Measurements from ENCODE around the gene FSCN2. TPM values are rescaled to one million over a fixed set of nuclear protein-coding genes. Genes with fewer than 3 reads are reported as not detected.

Gene FSCN2
- total and polyA plus RNA-seq, 9 donors = 1.7 to 4.8 (median 2.6) TPM

DNA sequence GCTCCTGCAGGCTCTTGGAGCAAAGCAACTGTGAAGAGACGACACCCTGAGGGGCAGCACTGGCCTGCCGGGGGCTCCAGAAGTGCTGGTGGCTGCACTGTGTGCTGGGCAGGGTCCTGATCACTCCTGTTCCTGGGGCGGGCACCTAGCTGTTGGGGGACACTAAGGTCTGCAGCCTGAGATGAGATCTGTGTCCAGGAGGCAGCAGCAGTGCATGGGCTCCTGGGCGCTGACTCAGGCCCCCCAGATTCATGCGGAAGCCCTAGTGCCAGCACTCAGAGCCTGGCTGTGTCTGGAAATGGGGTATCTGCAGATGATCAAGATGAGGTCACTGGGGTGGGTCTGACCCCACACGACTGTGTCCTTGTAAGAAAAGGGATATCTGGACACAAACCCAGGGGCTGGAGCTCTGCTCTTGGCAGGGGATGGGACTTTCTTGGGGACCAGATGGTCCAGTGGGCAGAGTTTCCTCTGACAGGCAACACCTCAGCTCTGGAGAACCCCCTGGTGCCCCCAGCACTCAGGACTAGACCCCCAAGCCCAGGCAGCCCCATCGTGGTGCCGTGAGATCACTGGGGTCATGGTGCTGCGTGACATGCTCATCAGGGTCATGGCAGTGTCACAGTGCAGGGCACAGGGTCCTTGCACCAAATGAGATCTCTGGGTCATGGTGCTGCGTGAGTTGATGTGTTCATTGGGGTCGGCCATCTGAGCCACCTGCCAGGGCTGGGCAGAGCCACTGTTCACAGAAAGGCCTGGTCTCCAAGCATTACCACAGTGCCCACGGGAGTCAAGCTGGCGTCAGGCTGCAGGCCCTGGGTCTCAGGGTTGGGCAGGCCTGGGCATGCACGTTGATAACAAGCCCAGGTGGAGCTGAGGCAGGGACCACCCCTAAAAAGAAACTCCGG is 14.5 kb downstream of the FSCN2 start:
- Histone ChIP-seq H3K4me1 (ENCODE audit: control insufficient read depth, insufficient read depth, low read length) (peaks cover 13% of the 10 kb centered on the region), H3K27ac (ENCODE audit: low read length) (no peak overlapping the region)
- 88% methylated on average over 14 of the region's 15 CpGs for WGBS (ENCODE audit: insufficient coverage)

DNA sequence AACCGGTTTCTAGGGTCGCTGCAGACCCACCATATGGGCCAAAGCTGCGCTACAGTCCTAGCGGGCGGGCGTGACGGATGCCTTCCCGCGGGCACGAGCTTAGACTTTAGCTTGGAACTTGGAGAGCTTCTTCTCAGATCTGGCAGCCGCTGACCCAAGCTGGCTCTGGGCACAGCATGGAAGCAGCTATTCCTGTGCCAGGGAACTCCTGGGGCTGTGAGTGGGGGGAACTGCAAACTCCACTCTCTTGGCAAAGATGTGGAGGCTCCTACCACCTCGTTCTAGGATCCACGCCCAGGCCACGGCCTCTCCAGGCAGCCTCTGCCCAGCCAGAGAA is 15.1 kb downstream of the FSCN2 start:
- 91% methylated on average over 11 of the region's 14 CpGs for WGBS (ENCODE audit: insufficient coverage)
- DNase-seq = no peak

More for the DNA sequence above, 14.5 kb downstream of the FSCN2 start:
- Histone ChIP-seq H3K4me3 (ENCODE audit: low read length) (no peak overlapping the region), H3K27me3 (ENCODE audit: control insufficient read depth, insufficient read depth, low read length) (peaks cover 3% of the 10 kb centered on the region), H3K9me3 (replicated peaks; ENCODE audit: control insufficient read depth, low read depth, low read length) (no peaks in the 10 kb centered on the region), H3K36me3 (ENCODE audit: control insufficient read depth, insufficient read depth, low read length) (peaks cover 85% of the 10 kb centered on the region)
- DNase-seq = no peak

DNA sequence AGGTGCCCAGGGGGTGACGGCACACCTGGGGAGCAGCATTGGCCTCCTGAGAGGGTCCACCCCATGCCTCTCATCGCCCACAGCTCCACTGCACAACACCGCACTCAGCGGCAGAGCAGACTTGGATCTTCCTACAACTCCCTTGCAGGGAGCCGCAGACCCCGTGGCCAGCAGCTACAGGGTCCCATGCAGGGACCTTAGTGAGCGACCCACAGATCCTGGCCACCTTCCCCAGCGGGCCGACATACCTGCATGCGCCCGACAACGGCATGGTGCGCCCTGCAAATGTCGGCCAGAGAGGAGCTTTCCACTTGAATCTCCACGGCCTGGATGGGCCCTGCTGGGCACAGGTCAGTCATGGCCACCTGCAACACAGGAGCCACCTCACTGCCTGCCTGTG is 15.6 kb downstream of the FSCN2 start:
- H3K4me1 ChIP-seq (ENCODE audit: control insufficient read depth, insufficient read depth, low read length) = peaks cover 2% of the 10 kb centered on the region
- no peak for DNase-seq
- H3K4me3 ChIP-seq (ENCODE audit: low read length) = no peak overlapping the region
- no peaks in the 10 kb centered on the region for H3K27me3 ChIP-seq (ENCODE audit: control insufficient read depth, insufficient read depth, low read length)
- WGBS (ENCODE audit: insufficient coverage) = 98% methylated on average over 13 of the region's 15 CpGs
- no peaks in the 10 kb centered on the region for H3K9me3 ChIP-seq (replicated peaks; ENCODE audit: control insufficient read depth, low read depth, low read length)
- no peak overlapping the region for H3K27ac ChIP-seq (ENCODE audit: low read length)
- peaks cover 94% of the 10 kb centered on the region for H3K36me3 ChIP-seq (ENCODE audit: control insufficient read depth, insufficient read depth, low read length)

More for the DNA sequence above, 15.1 kb downstream of the FSCN2 start:
- no peak overlapping the region for H3K27ac ChIP-seq (ENCODE audit: low read length)
- H3K9me3 ChIP-seq (replicated peaks; ENCODE audit: control insufficient read depth, low read depth, low read length) = no peaks in the 10 kb centered on the region
- H3K36me3 ChIP-seq (ENCODE audit: control insufficient read depth, insufficient read depth, low read length) = peaks cover 91% of the 10 kb centered on the region
- H3K27me3 ChIP-seq (ENCODE audit: control insufficient read depth, insufficient read depth, low read length) = no peaks in the 10 kb centered on the region
- H3K4me3 ChIP-seq (ENCODE audit: low read length) = no peak overlapping the region
- H3K4me1 ChIP-seq (ENCODE audit: control insufficient read depth, insufficient read depth, low read length) = peaks cover 7% of the 10 kb centered on the region

DNA sequence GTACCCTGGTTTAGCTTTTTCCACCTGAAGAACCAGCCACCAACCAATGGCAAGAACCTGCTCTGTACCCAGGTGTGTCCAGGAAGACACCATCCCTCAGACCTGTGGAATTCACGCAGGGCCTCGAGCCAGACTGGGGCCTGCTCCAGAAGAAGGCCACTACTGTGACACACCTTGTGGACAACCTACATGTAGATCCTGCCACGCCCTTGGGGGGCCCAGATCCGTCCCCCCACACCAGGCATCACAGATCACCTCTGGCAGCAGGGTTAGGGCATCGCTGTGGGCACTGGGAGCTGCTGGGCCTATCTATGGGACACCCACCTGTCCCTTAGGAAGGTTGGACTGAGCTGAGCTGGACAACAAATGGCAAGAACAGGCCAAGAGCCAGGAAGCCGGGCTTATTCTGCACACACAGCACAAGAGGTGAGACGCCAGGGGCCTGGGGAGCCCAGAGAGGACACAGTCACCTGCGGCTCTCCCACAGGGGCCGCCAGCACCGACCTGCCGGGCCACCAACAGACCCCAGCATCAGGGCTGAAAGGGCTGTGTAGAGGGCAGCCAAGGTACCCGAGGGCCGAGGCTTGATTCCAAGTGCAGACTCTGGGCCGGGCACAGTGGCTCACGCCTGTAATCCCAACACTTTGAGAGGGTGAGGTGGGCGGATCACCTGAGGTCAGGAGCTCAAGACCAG is 16.3 kb downstream of the FSCN2 start:
- no peaks in the 10 kb centered on the region for H3K4me1 ChIP-seq (ENCODE audit: control insufficient read depth, insufficient read depth, low read length)

DNA sequence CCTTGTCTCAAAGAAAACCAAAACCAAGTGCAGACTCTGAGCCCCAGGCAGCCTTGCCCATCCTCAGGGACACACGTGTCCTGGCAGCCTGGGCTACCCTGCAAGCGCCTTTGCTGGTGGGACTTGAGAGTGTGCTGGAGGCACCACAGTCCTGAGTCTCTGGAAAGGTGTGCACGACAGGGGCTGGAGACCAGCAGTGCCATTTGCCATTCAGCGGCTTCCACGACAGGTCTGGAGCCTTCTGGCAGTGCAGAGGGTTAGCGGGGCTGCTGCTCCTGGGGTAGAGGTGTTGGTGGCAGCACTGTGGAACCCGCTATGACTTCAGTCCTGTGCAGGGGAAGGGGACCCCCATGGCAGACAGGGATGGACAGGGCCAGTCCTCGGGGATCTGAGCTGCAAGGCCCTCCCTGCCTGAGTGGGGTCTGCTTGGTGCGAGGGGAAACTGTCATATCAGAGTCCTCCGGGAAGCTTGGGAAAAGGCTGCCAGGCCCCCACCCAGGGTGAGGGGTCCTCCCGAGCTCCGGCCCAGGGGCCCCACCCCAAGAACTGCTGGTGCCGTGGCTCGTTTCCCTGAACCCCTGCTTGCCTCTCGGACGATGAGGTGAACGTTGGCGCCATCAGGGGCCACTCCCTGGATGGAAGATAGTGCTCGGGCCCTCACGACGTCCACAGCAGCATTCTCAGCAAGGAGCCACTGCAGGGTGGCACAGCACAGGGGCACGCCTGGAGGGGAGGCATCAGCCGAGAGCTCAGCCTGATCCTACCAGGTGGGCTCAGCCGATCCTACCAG is 17.2 kb downstream of the FSCN2 start:
- Histone ChIP-seq H3K36me3 (ENCODE audit: control insufficient read depth, insufficient read depth, low read length) (peaks cover 94% of the 10 kb centered on the region), H3K9me3 (replicated peaks; ENCODE audit: control insufficient read depth, low read depth, low read length) (no peaks in the 10 kb centered on the region), H3K27me3 (ENCODE audit: control insufficient read depth, insufficient read depth, low read length) (no peaks in the 10 kb centered on the region), H3K4me1 (ENCODE audit: control insufficient read depth, insufficient read depth, low read length) (no peaks in the 10 kb centered on the region), H3K4me3 (ENCODE audit: low read length) (no peak overlapping the region), H3K27ac (ENCODE audit: low read length) (no peak overlapping the region)
- 83% methylated on average over 23 of the region's 24 CpGs for WGBS (ENCODE audit: insufficient coverage)
- DNase-seq = no peak

More for the DNA sequence above, 16.3 kb downstream of the FSCN2 start:
- Histone ChIP-seq H3K4me3 (ENCODE audit: low read length) (no peak overlapping the region), H3K36me3 (ENCODE audit: control insufficient read depth, insufficient read depth, low read length) (peaks cover 93% of the 10 kb centered on the region), H3K27ac (ENCODE audit: low read length) (no peak overlapping the region), H3K9me3 (replicated peaks; ENCODE audit: control insufficient read depth, low read depth, low read length) (no peaks in the 10 kb centered on the region), H3K27me3 (ENCODE audit: control insufficient read depth, insufficient read depth, low read length) (no peaks in the 10 kb centered on the region)
- DNase-seq = no peak
- WGBS (ENCODE audit: insufficient coverage) = 86% methylated on average over 10 of the region's 16 CpGs

DNA sequence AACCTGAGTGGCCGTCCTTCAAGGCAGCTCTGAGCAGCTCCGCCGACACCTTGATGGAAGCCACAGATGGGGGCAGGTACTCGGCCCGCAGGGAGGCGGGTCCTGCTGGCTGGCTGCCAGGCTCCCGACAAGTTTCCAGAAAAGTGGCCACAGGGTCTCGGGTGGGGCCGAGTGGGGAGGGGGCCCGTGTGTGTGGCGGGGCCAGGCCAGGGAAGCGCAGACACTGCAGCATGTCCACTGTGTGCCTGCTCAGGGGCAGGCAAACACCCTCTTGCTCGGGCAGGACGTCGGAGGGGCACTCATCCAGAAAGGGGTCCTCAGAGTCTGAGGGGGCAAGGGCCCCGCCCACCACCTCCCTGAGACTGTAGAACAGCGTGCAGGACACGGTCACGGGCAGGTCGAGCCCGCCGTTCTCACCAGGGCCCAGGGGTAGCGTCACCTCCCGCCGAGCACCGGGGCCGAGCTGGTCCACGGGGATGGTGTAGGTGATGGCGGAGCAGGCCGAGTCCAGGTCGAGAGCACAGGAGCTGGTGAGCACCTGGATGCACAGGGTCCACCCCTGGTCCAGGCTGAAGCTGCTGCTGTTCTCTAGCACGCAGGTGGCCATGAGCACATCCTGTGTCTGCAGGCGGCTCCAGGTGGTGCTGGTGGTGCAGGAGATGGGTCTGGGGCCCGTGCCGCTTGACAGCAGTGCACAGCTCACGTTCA is 18.9 kb downstream of the FSCN2 start:
- H3K27me3 ChIP-seq (ENCODE audit: control insufficient read depth, insufficient read depth, low read length) = no peaks in the 10 kb centered on the region
- DNase-seq = no peak
- WGBS (ENCODE audit: insufficient coverage) = 81% methylated on average over 36 of the region's 36 CpGs
- H3K36me3 ChIP-seq (ENCODE audit: control insufficient read depth, insufficient read depth, low read length) = peaks cover 84% of the 10 kb centered on the region
- no peak overlapping the region for H3K4me3 ChIP-seq (ENCODE audit: low read length)
- H3K4me1 ChIP-seq (ENCODE audit: control insufficient read depth, insufficient read depth, low read length) = peaks cover 13% of the 10 kb centered on the region
- H3K9me3 ChIP-seq (replicated peaks; ENCODE audit: control insufficient read depth, low read depth, low read length) = no peaks in the 10 kb centered on the region
- no peak overlapping the region for H3K27ac ChIP-seq (ENCODE audit: low read length)

DNA sequence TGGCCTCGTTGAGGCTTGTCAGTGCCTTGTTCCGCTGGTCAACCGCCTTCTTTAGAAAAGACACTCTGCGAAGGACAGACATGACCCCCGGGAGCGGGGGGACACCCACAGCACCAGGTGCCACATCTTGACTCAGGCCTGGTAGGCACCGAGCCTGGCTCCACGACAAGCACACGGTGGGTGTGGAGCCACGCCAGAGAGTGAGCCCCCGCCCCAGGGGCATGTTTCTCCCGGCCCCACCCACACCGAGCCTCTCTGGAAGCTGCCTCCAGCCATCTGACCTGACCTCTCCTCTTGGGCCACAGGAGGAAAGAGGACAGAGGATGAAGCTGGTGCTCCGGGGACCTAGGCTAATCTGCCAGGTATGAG is 19.4 kb downstream of the FSCN2 start:
- Histone ChIP-seq H3K9me3 (replicated peaks; ENCODE audit: control insufficient read depth, low read depth, low read length) (no peaks in the 10 kb centered on the region), H3K4me1 (ENCODE audit: control insufficient read depth, insufficient read depth, low read length) (peaks cover 13% of the 10 kb centered on the region), H3K36me3 (ENCODE audit: control insufficient read depth, insufficient read depth, low read length) (peaks cover 80% of the 10 kb centered on the region), H3K27ac (ENCODE audit: low read length) (no peak overlapping the region), H3K27me3 (ENCODE audit: control insufficient read depth, insufficient read depth, low read length) (no peaks in the 10 kb centered on the region), H3K4me3 (ENCODE audit: low read length) (no peak overlapping the region)
- no peak for DNase-seq
- 93% methylated on average over 10 of the region's 14 CpGs for WGBS (ENCODE audit: insufficient coverage)

DNA sequence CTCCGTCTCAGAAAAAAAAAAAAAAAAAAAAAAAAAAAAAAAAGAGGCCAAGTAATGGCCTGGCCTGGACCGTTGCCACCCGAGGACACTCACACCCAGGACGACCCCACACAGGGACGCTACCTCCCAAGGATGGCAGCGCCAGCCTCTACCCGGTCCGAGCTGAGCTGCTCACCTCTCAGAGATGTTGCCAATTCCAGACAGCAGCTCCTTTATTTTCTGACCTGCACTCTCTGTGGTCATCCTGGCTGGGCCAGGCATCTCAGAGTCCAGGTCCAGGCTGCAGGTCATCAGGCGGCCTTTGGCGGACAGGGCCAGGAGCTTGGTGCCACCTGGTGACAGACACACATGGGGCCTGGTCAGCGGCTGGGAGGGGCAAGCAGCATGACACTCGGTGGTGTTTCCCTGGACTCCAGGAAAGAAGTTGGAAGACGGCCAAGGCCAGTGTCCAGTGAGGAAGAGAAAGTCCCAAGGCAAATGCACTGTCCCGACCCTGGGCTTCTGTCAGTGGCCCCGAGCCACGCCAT is 20.9 kb downstream of the FSCN2 start:
- peaks cover 27% of the 10 kb centered on the region for H3K4me1 ChIP-seq (ENCODE audit: control insufficient read depth, insufficient read depth, low read length)
- WGBS (ENCODE audit: insufficient coverage) = 85% methylated on average over 13 of the region's 16 CpGs
- H3K4me3 ChIP-seq (ENCODE audit: low read length) = no peak overlapping the region
- H3K36me3 ChIP-seq (ENCODE audit: control insufficient read depth, insufficient read depth, low read length) = peaks cover 65% of the 10 kb centered on the region
- H3K27me3 ChIP-seq (ENCODE audit: control insufficient read depth, insufficient read depth, low read length) = no peaks in the 10 kb centered on the region
- no peak overlapping the region for H3K27ac ChIP-seq (ENCODE audit: low read length)
- no peak for DNase-seq
- H3K9me3 ChIP-seq (replicated peaks; ENCODE audit: control insufficient read depth, low read depth, low read length) = no peaks in the 10 kb centered on the region

DNA sequence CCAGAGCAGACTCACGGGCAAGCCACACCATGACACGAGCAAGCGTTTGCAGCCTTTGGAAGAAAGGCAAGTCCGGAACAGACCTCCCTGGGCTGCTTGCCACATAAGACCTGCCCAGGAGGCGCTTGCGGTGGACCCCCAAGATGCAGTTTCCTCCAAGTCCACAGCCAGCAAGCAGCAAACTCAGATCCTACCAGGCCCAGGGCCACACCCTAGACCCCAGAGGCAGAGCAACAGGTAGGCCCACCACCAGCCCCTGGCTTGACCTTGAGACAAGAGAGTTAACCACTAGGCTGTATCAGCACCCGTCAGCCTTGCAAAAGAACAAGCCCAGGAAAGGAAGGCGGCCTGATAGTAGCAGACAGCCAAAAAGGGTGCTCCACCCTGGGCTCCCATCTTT is 21.6 kb downstream of the FSCN2 start:
- 95% methylated on average over 7 of the region's 8 CpGs for WGBS (ENCODE audit: insufficient coverage)
- H3K27ac ChIP-seq (ENCODE audit: low read length) = no peak overlapping the region

More for the DNA sequence above, 21.6 kb downstream of the FSCN2 start:
- no peak for DNase-seq
- Histone ChIP-seq H3K9me3 (replicated peaks; ENCODE audit: control insufficient read depth, low read depth, low read length) (no peaks in the 10 kb centered on the region), H3K36me3 (ENCODE audit: control insufficient read depth, insufficient read depth, low read length) (peaks cover 57% of the 10 kb centered on the region), H3K4me3 (ENCODE audit: low read length) (no peak overlapping the region), H3K4me1 (ENCODE audit: control insufficient read depth, insufficient read depth, low read length) (peaks cover 28% of the 10 kb centered on the region), H3K27me3 (ENCODE audit: control insufficient read depth, insufficient read depth, low read length) (no peaks in the 10 kb centered on the region)

All from muscle of leg (tissue), 11 donors.